ENCODE data around the gene SPNS2. TPM values are rescaled to one million over a fixed set of nuclear protein-coding genes. Genes with fewer than 3 reads are reported as not detected.

Gene SPNS2
- polyA plus RNA-seq, 1 donor from 2014 or later = 39.7 TPM

GRCh38 chr17:4529533-4530152, 31.0 kb downstream of the SPNS2 start:
- Histone ChIP-seq H3K9me2 (ENCODE audit: insufficient read depth, low read length) (no peaks in the 10 kb centered on the region), H3F3A (ENCODE audit: insufficient read depth, low read length, poor library complexity, severe bottlenecking) (no peaks in the 10 kb centered on the region), H3K27me3 (ENCODE audit: insufficient read depth, low read depth, low read length) (no peaks in the 10 kb centered on the region), H3K36me3 (ENCODE audit: insufficient read depth, low read length) (no peaks in the 10 kb centered on the region), H3K27ac (ENCODE audit: low read length) (no peak overlapping the region), H3K9ac (ENCODE audit: low read length) (no peak overlapping the region), H3K4me3 (ENCODE audit: low read length) (no peak overlapping the region), H3K4me2 (ENCODE audit: low read length) (no peak overlapping the region), H3K79me2 (replicated peaks; ENCODE audit: insufficient read depth, low read length) (no peaks in the 10 kb centered on the region), H3K9me3 (ENCODE audit: low read length) (no peaks in the 10 kb centered on the region), H2AFZ (ENCODE audit: low read depth, low read length) (no peak overlapping the region), H4K20me1 (ENCODE audit: insufficient read depth) (no peaks in the 10 kb centered on the region)
- TF ChIP-seq TAF1 (IDR thresholded peaks at IDR 0.05; ENCODE audit: low read depth) (no peak), POLR2AphosphoS5 (IDR thresholded peaks at IDR 0.05) (no peak), RAD21 (conservative IDR thresholded peaks at IDR 0.05) (no peak), EZH2 (IDR thresholded peaks at IDR 0.05; ENCODE audit: borderline replicate concordance, insufficient read depth, low read length, poor library complexity, severe bottlenecking) (no peak)

DNA sequence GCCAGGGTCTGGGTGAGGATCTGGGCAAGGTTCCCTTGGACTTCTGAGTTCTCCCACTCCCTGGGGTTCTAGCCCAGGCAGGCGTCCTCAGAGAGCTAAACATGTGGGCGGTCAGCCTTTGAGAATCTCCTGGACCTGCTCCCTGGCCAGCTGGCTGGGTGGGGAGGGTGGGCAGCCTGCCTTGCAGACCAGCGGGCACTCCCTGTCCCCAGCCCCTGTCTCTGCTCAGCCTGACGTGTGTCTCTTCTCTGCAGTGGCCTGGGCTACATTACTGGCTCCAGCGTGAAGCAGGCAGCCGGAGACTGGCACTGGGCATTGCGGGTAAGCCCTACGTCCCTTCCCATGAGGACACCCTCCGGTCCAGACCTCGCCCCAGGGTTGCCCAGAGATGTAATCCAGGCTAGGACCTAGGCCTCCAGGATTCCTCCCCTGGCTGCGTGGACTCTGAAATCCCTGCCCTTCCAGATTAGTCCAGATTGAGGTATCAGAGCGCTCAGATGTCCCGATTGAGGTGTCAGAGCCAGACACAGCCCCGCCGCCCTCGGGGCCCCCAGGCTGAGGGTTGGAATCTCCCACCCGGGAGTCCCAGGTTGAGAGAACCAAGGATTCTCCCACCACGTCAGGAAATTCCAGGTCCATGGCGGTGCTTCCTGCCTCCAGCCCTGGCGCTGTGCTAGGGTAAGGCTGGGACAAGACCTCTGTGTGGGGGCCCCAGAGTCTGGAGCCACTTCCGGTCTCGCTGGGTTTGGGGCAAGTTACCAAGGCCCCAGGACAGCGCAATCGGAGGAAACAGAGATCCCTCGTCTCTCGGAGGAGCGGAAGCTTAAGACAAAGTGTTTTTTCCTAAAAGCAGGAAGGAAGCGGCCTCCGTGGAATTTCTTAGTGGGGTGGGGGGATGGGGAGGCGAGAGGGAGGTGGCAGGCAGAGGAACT, 32.4 kb downstream of the SPNS2 start:
- H3K27ac ChIP-seq (ENCODE audit: low read length) = no peak overlapping the region

More for the DNA sequence above, 32.4 kb downstream of the SPNS2 start:
- Histone ChIP-seq H3K9me2 (ENCODE audit: insufficient read depth, low read length) (no peaks in the 10 kb centered on the region), H3K9ac (ENCODE audit: low read length) (no peak overlapping the region), H3K27me3 (ENCODE audit: insufficient read depth, low read depth, low read length) (no peaks in the 10 kb centered on the region), H3K4me3 (ENCODE audit: low read length) (no peak overlapping the region), H3F3A (ENCODE audit: insufficient read depth, low read length, poor library complexity, severe bottlenecking) (no peaks in the 10 kb centered on the region), H3K4me2 (ENCODE audit: low read length) (no peak overlapping the region), H3K36me3 (ENCODE audit: insufficient read depth, low read length) (no peaks in the 10 kb centered on the region), H3K79me2 (replicated peaks; ENCODE audit: insufficient read depth, low read length) (no peaks in the 10 kb centered on the region), H3K9me3 (ENCODE audit: low read length) (no peaks in the 10 kb centered on the region), H2AFZ (ENCODE audit: low read depth, low read length) (no peak overlapping the region), H4K20me1 (ENCODE audit: insufficient read depth) (no peaks in the 10 kb centered on the region)
- TF ChIP-seq, protein P1, sequence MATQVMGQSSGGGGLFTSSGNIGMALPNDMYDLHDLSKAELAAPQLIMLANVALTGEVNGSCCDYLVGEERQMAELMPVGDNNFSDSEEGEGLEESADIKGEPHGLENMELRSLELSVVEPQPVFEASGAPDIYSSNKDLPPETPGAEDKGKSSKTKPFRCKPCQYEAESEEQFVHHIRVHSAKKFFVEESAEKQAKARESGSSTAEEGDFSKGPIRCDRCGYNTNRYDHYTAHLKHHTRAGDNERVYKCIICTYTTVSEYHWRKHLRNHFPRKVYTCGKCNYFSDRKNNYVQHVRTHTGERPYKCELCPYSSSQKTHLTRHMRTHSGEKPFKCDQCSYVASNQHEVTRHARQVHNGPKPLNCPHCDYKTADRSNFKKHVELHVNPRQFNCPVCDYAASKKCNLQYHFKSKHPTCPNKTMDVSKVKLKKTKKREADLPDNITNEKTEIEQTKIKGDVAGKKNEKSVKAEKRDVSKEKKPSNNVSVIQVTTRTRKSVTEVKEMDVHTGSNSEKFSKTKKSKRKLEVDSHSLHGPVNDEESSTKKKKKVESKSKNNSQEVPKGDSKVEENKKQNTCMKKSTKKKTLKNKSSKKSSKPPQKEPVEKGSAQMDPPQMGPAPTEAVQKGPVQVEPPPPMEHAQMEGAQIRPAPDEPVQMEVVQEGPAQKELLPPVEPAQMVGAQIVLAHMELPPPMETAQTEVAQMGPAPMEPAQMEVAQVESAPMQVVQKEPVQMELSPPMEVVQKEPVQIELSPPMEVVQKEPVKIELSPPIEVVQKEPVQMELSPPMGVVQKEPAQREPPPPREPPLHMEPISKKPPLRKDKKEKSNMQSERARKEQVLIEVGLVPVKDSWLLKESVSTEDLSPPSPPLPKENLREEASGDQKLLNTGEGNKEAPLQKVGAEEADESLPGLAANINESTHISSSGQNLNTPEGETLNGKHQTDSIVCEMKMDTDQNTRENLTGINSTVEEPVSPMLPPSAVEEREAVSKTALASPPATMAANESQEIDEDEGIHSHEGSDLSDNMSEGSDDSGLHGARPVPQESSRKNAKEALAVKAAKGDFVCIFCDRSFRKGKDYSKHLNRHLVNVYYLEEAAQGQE (IDR thresholded peaks at IDR 0.05; ENCODE audit: borderline replicate concordance) = no peak
- TF ChIP-seq RAD21 (conservative IDR thresholded peaks at IDR 0.05) (no peak), SMC3 (conservative IDR thresholded peaks at IDR 0.05; ENCODE audit: poor library complexity) (no peak), CTCF (IDR thresholded peaks at IDR 0.05; ENCODE audit: poor library complexity, severe bottlenecking) (no peak), EP300 (conservative IDR thresholded peaks at IDR 0.05; ENCODE audit: poor library complexity, severe bottlenecking) (no peak), MXI1 (conservative IDR thresholded peaks at IDR 0.05; ENCODE audit: poor library complexity, severe bottlenecking) (no peak), EZH2 (IDR thresholded peaks at IDR 0.05; ENCODE audit: borderline replicate concordance, insufficient read depth, low read length, poor library complexity, severe bottlenecking) (no peak), TAF1 (IDR thresholded peaks at IDR 0.05; ENCODE audit: low read depth) (no peak)
